GM19468 (cell line): Measurements from ENCODE around the gene EIF3CL.
"Not testable (repeated sequence)": the region's sequence is repeated elsewhere in the genome, so short reads cannot be mapped to it uniquely, and the experiment has no call there.

Experiments used
- ATAC-seq: cut with Tn5 transposase; IDR thresholded peaks from one replicate; pipeline ENCODE4 v1.9.1; 2021; ENCODE audit warnings: mild to moderate bottlenecking, moderate library complexity, moderate number of reproducible peaks; ENCODE audit not compliant: unreplicated experiment; ENCODE audit errors: extremely low read depth

The EIF3CL gene

GRCh38 chr16:28403220-28404072, at the start of gene EIF3CL:
Gene EIF3CL (minus strand): TSS chr16:28403841. CDS start chr16:28403618, 223 bp downstream.
- peak; percentile 82 for ATAC-seq

GRCh38 chr16:28447081-28447480, 43.4 kb upstream of the EIF3CL start:
- not testable (repeated sequence) for ATAC-seq

- ATAC-seq = not testable (repeated sequence)
Observed at GRCh38 chr16:28446388-28446787, 42.7 kb upstream of the EIF3CL start.

GRCh38 chr16:28443943-28444342, 40.3 kb upstream of the EIF3CL start:
- ATAC-seq = not testable (repeated sequence)

- ATAC-seq = not testable (repeated sequence)
Observed at GRCh38 chr16:28438899-28439298, 35.3 kb upstream of the EIF3CL start.

GRCh38 chr16:28435340-28435739, 31.7 kb upstream of the EIF3CL start:
- ATAC-seq = not testable (repeated sequence)

- not testable (repeated sequence) for ATAC-seq
Observed at GRCh38 chr16:28426060-28426680, 22.5 kb upstream of the EIF3CL start.

GRCh38 chr16:28421071-28421750, 17.6 kb upstream of the EIF3CL start:
- ATAC-seq = not testable (repeated sequence)

GRCh38 chr16:28417033-28417432, 13.4 kb upstream of the EIF3CL start:
- not testable (repeated sequence) for ATAC-seq

GRCh38 chr16:28414530-28414929, 10.9 kb upstream of the EIF3CL start:
- not testable (repeated sequence) for ATAC-seq

- ATAC-seq = not testable (repeated sequence)
Observed at GRCh38 chr16:28413585-28413984, 9.9 kb upstream of the EIF3CL start.

- ATAC-seq = not testable (repeated sequence)
Observed at GRCh38 chr16:28392054-28392453, 11.6 kb downstream of the EIF3CL start.

GRCh38 chr16:28382177-28382867, 21.3 kb downstream of the EIF3CL start:
- ATAC-seq = not testable (repeated sequence)

GRCh38 chr16:28377822-28378221, 25.8 kb downstream of the EIF3CL start:
- ATAC-seq = not testable (repeated sequence)

- ATAC-seq = not testable (repeated sequence)
Observed at GRCh38 chr16:28377108-28377625, 26.5 kb downstream of the EIF3CL start.

GRCh38 chr16:28375115-28375514, 28.5 kb downstream of the EIF3CL start:
- not testable (repeated sequence) for ATAC-seq

GRCh38 chr16:28374281-28374680, 29.4 kb downstream of the EIF3CL start:
- not testable (repeated sequence) for ATAC-seq

- not testable (repeated sequence) for ATAC-seq
Observed at GRCh38 chr16:28367926-28368325, 35.7 kb downstream of the EIF3CL start.

- ATAC-seq = peak; percentile 19
Observed at GRCh38 chr16:28364268-28365173, 39.1 kb downstream of the EIF3CL start.
